DND-41 (cell line): ENCODE data around the gene PLEKHO2.
A peak's percentile ranks its signal among the peaks of the same experiment; 100 is the strongest.

Source experiments
- ATAC-seq: fragments of 200-7000 bp; cut with Tn5 transposase; 3 replicates; pipeline ENCODE4 v1.9.1; 2021; ENCODE audit warnings: low read depth; ENCODE audit not compliant: insufficient read depth
- DNase-seq: peaks from one replicate; pipeline ENCODE4 v3.0.0-alpha.2; 2020
- H2AFZ ChIP-seq: 2 replicates; pipeline ENCODE4 v1.6.0; 2012; ENCODE audit warnings: low read depth, low read length
- H3K27ac ChIP-seq: 2 replicates; pipeline ENCODE4 v1.5.1; 2012; ENCODE audit warnings: low read length, inconsistent platforms
- H3K27me3 ChIP-seq: fragments of 200-600 bp; sonication (generic); 2 replicates; pipeline ENCODE4 v1.6.0; 2012; ENCODE audit warnings: low read length, mild to moderate bottlenecking, inconsistent platforms; ENCODE audit not compliant: insufficient read depth, poor library complexity
- H3K36me3 ChIP-seq: 2 replicates; pipeline ENCODE4 v1.5.1; 2012; ENCODE audit warnings: low read length, inconsistent platforms; ENCODE audit not compliant: insufficient read depth
- H3K4me1 ChIP-seq: 2 replicates; pipeline ENCODE4 v1.5.1; 2012; ENCODE audit warnings: mild to moderate bottlenecking, low read length; ENCODE audit not compliant: insufficient read depth
- H3K4me2 ChIP-seq: 2 replicates; pipeline ENCODE4 v1.6.0; 2012; ENCODE audit warnings: mild to moderate bottlenecking, moderate library complexity, low read length, inconsistent platforms; ENCODE audit not compliant: insufficient read depth
- H3K4me3 ChIP-seq, 2 experiments: fragments of 200-600 bp in 1 of 2; shearing (Covaris generic) in 1 of 2; 2 replicates each; pipeline ENCODE4 v1.5.1; 2012 to 2016; ENCODE audit warnings: inconsistent platforms in 2 of 2, low read length in 2 of 2, mild to moderate bottlenecking in 2 of 2, low read depth in 1 of 2, moderate library complexity in 1 of 2
- H3K79me2 ChIP-seq: 2 replicates; pipeline ENCODE4 v1.6.0; 2012; ENCODE audit warnings: low read length, inconsistent platforms; ENCODE audit not compliant: insufficient read depth
- H3K9ac ChIP-seq: 2 replicates; pipeline ENCODE4 v1.6.0; 2012; ENCODE audit warnings: low read depth, mild to moderate bottlenecking, inconsistent platforms, low read length, moderate library complexity
- H3K9me3 ChIP-seq: 2 replicates; pipeline ENCODE4 v1.5.1; 2012; ENCODE audit warnings: low read length, moderate library complexity, mild to moderate bottlenecking, inconsistent platforms; ENCODE audit not compliant: insufficient read depth, severe bottlenecking
- H4K20me1 ChIP-seq: 2 replicates; pipeline ENCODE4 v1.6.0; 2012; ENCODE audit warnings: low read length; ENCODE audit not compliant: insufficient read depth
- EZH2 ChIP-seq: IDR thresholded peaks from 3 replicates; pipeline ENCODE4 v1.6.1; 2012; ENCODE audit warnings: borderline replicate concordance, low read depth, mild to moderate bottlenecking, moderate library complexity, low read length, inconsistent platforms; ENCODE audit not compliant: severe bottlenecking
- TF ChIP-seq, protein P1 (sequence below): IDR thresholded peaks from 2 replicates; pipeline ENCODE4 v1.5.1; 2012; ENCODE audit warnings: borderline replicate concordance, low read length, moderate library complexity, mild to moderate bottlenecking; ENCODE audit not compliant: poor library complexity, severe bottlenecking; ENCODE audit errors: extremely low read depth

PLEKHO2 gene

DNA sequence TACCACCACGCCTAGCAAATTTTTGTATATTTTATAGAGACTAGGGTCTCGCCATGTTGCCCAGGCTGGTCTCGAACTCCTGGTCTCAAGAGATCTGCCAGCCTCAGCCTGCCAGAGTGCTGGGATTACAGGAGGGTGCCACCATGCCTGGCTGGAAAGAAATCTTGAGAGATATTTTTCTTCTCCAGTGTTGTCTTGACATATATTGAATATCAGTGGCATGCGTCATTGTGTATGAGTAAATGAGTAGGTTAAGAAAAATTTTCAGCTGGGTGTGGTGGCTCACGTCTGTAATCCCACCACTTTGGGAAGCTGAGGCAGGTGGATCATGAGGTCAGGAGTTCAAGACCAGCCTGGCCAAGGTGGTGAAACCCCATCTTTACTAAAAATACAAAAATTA is 12.7 kb upstream of the PLEKHO2 start:
- peaks cover 28% of the 10 kb centered on the region for H3K4me1 ChIP-seq
- H3K4me2 ChIP-seq = no peak overlapping the region
- DNase-seq (no peak), ATAC-seq (no peak)
- H3K9me3 ChIP-seq = no peaks in the 10 kb centered on the region
- TF ChIP-seq, protein P1, sequence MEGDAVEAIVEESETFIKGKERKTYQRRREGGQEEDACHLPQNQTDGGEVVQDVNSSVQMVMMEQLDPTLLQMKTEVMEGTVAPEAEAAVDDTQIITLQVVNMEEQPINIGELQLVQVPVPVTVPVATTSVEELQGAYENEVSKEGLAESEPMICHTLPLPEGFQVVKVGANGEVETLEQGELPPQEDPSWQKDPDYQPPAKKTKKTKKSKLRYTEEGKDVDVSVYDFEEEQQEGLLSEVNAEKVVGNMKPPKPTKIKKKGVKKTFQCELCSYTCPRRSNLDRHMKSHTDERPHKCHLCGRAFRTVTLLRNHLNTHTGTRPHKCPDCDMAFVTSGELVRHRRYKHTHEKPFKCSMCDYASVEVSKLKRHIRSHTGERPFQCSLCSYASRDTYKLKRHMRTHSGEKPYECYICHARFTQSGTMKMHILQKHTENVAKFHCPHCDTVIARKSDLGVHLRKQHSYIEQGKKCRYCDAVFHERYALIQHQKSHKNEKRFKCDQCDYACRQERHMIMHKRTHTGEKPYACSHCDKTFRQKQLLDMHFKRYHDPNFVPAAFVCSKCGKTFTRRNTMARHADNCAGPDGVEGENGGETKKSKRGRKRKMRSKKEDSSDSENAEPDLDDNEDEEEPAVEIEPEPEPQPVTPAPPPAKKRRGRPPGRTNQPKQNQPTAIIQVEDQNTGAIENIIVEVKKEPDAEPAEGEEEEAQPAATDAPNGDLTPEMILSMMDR = no peak
- no peak for TF ChIP-seq EZH2
- no peaks in the 10 kb centered on the region for H3K27me3 ChIP-seq
- H3K79me2 ChIP-seq = peaks cover 10% of the 10 kb centered on the region
- H2AFZ ChIP-seq = no peak overlapping the region
- H3K9ac ChIP-seq = no peak overlapping the region
- no peaks in the 10 kb centered on the region for H4K20me1 ChIP-seq
- no peak overlapping the region for H3K4me3 ChIP-seq
- H3K36me3 ChIP-seq = peaks cover 3% of the 10 kb centered on the region; the same call in 1 of the 2 replicates
- H3K27ac ChIP-seq = no peak overlapping the region

DNA sequence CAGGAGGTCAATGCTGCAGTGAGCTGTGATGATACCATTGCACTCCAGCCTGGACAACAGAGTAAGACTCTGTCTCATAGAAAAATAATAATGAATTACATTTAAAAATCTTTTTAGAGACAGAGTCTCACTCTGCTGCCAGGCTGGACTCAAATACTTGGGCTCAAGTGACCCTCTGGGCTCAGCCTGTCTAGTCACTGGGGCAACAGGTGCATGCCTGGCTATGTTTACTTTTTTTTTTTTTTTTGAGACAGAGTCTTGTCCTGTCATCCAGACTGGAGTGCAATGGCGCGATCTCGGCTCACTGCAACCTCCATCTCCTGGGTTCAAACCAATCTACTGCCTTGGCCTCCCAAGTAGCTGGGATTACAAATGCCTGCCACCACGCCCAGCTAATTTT is 8.0 kb upstream of the PLEKHO2 start:
- TF ChIP-seq, protein P1 = no peak
- no peak for TF ChIP-seq EZH2
- Histone ChIP-seq H3K4me2 (no peak overlapping the region), H4K20me1 (no peaks in the 10 kb centered on the region), H3K9ac (no peak overlapping the region), H3K4me1 (peaks cover 34% of the 10 kb centered on the region), H3K36me3 (no peaks in the 10 kb centered on the region), H3K27me3 (no peaks in the 10 kb centered on the region), H2AFZ (no peak overlapping the region), H3K4me3 (no peak overlapping the region), H3K27ac (no peak overlapping the region), H3K79me2 (no peaks in the 10 kb centered on the region), H3K9me3 (no peaks in the 10 kb centered on the region)
- no peak for ATAC-seq
- DNase-seq = no peak

DNA sequence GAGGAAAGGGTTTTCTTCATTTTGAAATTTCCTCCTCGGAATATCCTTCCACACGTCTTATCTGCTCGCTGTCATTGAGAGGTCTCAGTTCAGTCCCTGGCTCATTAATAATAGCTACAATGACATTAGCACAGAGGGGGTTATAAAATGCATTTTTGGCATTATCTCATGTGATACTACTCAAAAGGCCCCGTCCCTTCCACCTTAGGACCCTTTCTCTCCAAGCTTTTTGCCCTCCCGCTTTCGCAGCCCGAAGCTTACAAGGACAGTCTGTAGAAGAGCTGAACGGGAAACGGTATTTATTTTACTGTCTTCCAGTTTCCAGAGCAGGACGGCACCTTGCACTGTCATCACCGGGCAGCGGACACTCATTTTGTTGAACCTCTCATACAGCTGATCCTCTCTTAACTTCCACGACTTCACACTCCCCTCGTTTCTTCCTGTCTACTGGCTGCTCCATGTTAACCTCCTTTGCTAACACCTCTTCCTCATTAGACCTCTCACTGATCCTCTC is 5.6 kb upstream of the PLEKHO2 start:
- DNase-seq = no peak

More for the DNA sequence above, 5.6 kb upstream of the PLEKHO2 start:
- Histone ChIP-seq H3K79me2 (no peaks in the 10 kb centered on the region), H3K27me3 (no peaks in the 10 kb centered on the region), H3K9ac (peak overlapping the region; percentile 47), H3K27ac (peak overlapping the region; percentile 71), H3K4me2 (peak overlapping the region; percentile 53), H3K4me1 (peaks cover 41% of the 10 kb centered on the region), H3K9me3 (no peaks in the 10 kb centered on the region), H2AFZ (peak overlapping the region; percentile 75), H3K4me3 (peak overlapping the region in 1 of 2 experiments; percentile 45; a peak in 2 of 4 replicates), H4K20me1 (no peaks in the 10 kb centered on the region), H3K36me3 (no peaks in the 10 kb centered on the region)
- no peak for ATAC-seq
- TF ChIP-seq EZH2 = no peak
- TF ChIP-seq, protein P1 = no peak
